GM19328 (cell line): ENCODE measurements around the gene ZNG1B.
"Not testable (repeated sequence)": the region's sequence is repeated elsewhere in the genome, so short reads cannot be mapped to it uniquely, and the experiment has no call there.

Experiments used
- ATAC-seq: cut with Tn5 transposase; IDR thresholded peaks from one replicate; pipeline ENCODE4 v1.9.1; 2021; ENCODE audit warnings: mild to moderate bottlenecking, moderate library complexity; ENCODE audit not compliant: unreplicated experiment

ZNG1B gene

DNA sequence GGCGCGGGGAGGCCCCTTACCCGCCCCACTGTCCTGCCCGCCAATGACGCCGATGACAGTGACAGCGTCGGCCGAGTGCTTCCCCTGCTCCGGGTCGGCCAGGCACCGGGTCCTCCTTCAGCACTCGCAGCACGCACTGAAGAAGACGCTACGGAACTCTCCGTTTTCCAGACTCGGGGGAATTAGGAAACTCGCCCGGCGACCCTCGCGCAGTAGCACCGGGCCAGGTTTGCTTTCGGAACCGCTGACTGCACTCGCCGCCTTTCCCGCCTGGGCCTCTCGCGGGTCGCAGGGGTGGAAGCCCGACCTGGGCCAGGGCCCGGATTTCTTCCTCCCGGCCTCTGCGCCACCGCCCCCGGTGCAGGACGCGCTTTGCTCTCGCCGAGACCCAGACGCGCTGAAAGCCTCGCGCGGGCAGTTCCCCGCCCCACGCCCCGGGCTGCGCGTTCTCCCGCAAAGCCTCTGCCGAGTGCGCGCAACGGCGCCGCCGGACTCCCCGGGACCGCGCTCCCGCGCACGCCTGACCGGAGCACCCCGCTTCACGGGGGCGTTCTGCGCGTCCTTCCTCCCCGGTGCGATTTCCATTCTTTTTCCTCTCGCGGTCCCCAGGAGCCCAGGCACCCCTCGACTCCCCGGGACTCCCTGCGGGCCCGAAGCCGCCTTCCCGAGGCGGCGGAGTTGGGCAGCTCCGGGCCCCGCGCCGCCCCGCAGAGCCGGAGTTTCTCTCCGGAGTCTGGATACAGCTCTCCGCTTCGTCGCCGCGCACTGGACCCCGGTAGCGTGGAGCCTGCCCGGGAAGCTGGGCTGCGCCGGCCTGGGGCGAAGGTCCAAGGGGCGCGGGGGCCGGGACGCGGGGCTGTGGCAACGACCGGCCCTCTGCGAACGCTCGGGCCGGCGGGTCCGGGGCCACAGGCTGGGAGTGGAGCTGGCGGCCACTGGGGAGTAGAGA is 65.9 kb downstream of the ZNG1B start:
- ATAC-seq = not testable (repeated sequence)

- not testable (repeated sequence) for ATAC-seq
Measured at GRCh38 chr2:113504081-113504480, 66.6 kb downstream of the ZNG1B start.

GRCh38 chr2:113507394-113508140 is 70.1 kb downstream of the ZNG1B start:
- ATAC-seq = not testable (repeated sequence)

DNA sequence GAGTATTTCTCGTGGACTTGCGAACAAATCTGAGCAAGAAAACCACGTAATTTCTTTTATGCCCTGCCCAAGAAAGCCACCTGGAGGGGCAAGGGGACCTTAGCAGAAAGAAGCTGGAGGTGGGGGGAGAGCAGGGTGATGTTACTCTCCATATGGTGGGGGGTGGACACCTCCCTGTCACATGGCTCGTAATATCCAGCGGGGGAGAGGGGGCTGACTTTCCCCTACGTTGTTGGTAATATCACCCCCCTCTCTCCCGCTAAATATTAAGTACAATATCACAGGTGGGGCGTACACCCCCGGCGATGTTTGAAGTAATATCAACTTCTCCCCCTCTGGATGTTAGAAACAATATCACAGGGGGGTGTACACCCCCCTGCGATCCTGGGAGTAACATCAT is 70.7 kb downstream of the ZNG1B start:
- not testable (repeated sequence) for ATAC-seq

GRCh38 chr2:113510913-113511312 is 73.4 kb downstream of the ZNG1B start:
- not testable (repeated sequence) for ATAC-seq

GRCh38 chr2:113511859-113512258 is 74.4 kb downstream of the ZNG1B start:
- ATAC-seq = not testable (repeated sequence)

- ATAC-seq = not testable (repeated sequence)
Measured at GRCh38 chr2:113515457-113515856, 78.0 kb downstream of the ZNG1B start.

DNA sequence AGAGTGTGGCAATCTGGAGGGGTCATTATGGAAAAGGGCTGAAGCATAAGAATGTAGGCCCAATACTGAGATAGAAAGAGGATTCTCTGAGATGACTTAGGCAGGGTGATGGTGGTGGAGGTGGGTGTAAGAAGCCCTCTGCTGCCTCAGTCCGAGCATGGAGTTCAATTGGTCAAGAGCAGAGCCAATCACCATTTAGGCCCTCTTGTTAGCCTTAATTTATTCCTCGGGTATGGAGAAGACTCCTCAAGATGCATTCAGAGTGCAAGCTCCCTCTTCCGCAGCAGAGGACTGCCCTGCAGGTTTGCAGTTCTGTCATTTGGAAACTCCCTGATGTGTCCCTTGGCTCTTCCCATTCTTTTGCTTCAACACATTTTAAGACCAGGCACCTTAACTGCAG is 78.5 kb downstream of the ZNG1B start:
- ATAC-seq = not testable (repeated sequence)

GRCh38 chr2:113517025-113517424 is 79.5 kb downstream of the ZNG1B start:
- ATAC-seq = not testable (repeated sequence)

GRCh38 chr2:113520837-113521236 is 83.3 kb downstream of the ZNG1B start:
- not testable (repeated sequence) for ATAC-seq

DNA sequence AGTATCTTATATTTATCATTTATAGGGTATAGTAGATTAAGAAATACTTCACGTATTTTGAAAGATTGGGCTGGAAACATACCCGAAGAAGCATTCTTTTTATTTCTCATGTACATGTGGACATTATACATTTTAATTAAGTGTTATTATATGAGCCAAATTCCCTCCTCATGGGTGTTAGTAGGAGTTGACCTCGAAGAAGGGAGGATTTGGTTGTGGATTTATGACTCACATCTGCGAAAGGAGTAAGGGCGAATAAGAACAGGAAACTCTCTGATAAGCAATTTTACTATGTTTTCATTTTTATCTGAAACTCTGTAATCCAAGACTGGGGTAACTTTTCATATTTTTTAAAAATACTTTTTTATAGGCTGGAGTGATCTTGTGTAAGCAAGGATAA is 84.0 kb downstream of the ZNG1B start:
- not testable (repeated sequence) for ATAC-seq

DNA sequence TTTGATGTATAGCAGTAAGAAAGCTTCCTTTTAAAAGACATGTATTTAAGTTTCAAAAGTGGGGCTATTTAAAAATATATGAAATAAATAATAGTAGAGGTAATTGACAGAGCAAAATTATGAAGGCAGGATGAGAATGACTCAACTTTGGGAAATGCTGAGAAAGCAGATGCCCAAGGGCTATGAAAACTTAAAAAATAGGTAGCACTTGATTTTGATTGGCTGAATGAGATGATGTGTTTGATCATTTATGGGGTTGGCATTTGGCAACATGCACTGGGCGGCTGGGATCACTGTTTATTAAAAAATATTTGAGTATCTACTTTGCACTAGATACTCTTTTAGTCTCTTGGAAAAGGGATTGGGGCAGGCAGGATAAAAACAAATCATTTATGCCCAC is 87.5 kb downstream of the ZNG1B start:
- not testable (repeated sequence) for ATAC-seq

- ATAC-seq = peak; percentile 71
Measured at GRCh38 chr2:113527350-113528045, 90.0 kb downstream of the ZNG1B start.

GRCh38 chr2:113528126-113528525 is 90.6 kb downstream of the ZNG1B start:
- ATAC-seq = not testable (repeated sequence)

- ATAC-seq = not testable (repeated sequence)
Measured at GRCh38 chr2:113528904-113529303, 91.4 kb downstream of the ZNG1B start.

DNA sequence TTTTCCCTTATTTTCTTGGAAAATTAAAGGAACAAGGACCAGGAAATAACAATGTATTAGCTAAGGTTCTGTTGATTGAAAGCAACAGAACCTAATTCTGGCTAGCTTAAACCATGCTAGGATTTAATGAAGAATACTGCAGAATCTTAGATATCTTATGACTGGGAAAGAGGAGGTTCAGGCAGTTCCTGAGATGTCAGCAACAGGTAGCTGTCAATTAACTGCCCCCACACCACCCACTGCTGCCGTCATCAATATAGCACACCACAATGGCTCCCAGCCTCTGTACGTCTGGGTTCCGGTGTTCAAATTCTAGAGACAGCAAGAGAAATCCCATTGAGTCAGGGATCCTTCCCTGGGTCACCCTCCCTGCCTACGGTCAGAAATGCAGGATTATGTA is 95.5 kb downstream of the ZNG1B start:
- not testable (repeated sequence) for ATAC-seq

- not testable (repeated sequence) for ATAC-seq
Measured at GRCh38 chr2:113536573-113536972, 99.1 kb downstream of the ZNG1B start.

GRCh38 chr2:113540834-113541203 is 103.3 kb downstream of the ZNG1B start:
- ATAC-seq = not testable (repeated sequence)

DNA sequence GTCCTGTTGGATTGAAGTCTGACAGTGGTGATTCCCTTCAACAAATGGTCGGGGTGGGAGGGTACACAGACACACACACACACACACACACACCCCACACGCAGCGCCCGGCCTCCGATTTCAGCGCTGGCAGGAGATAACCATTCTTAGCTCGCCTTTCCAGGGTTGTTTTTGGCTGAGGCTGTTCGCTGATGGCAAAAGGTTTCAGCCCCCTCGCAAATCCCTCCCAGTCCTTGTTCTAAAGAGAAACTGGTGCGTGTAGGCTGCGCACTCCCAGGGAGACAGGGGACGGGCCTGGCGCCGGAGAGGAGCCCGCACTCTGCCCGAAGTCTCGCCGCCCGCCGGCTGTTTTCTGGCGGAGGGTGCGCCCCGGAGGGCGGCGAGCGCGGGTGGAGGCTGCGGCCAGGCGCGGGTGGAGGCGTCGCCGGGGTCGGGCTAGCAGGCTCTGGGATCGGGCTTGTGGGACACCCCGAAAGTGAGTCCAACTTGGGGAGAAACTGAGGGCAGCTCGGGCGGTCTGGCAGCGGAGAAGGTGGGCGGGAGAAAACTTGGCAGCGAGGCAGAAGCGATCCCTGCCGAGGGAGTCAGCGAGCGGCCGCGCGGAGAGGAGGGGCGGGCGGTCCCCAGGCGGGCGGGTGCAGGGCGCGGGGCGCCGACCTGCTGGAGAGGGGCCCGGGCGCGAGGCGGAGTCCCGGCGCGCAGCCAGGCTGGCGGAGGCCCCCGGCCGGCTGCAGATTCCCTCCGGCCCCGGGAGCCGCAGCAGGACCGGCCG is 103.9 kb downstream of the ZNG1B start:
- ATAC-seq = not testable (repeated sequence)

DNA sequence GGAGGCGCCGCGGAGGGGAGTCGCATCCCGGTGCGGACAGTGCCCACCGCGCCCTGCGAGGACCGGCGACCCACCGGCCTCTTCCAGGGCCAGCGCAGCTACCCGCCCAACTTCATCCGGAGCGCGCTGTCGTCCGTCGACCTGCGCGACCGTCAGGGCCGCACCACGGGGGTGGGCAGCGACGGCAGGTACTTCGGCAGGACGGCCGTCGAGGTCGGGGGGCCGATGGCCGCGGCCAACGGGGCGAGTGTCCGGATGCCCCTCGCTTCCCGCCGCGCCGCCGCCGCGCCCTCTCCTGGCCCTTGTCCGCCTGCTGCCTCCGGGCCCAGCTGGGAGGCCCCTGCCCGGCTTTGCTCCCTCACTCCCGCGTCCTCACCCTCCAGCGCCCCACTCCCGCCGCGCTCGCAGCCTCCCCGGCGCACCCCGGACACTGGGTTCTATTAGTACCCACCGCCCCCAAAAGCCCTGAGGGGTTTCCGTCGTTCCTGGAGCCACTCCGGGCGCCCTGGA is 104.5 kb downstream of the ZNG1B start:
- ATAC-seq = not testable (repeated sequence)
